Glomerular endothelial cell (primary cell): Measurements from ENCODE around the gene S100A13. TPM values are rescaled to one million over a fixed set of nuclear protein-coding genes. Genes with fewer than 3 reads are reported as not detected.
A peak's percentile ranks its signal among the peaks of the same experiment; 100 is the strongest.
"Not testable (repeated sequence)": the region's sequence is repeated elsewhere in the genome, so short reads cannot be mapped to it uniquely, and the experiment has no call there.

Source experiments
- DNase-seq: peaks from one replicate; pipeline ENCODE4 v3.0.0-alpha.2; 2011; ENCODE audit warnings: low read depth, low spot score; ENCODE audit errors: extremely low read depth
- total RNA-seq: library from RNA; depleted of rRNA; stranded (reverse); fragments of >200 nt; gene quantifications from 2 replicates; pipeline ENCODE4 v1.2.3, GENCODE V29; 2015

S100A13 gene
- total RNA-seq, 1 donor from 2014 or later, result 104 TPM

- DNase-seq, result peak; percentile 94
These were observed 18.3 kb downstream of the S100A13 start for GRCh38 chr1:153608742-153609584.

- DNase-seq, result no peak
These were observed 19.1 kb downstream of the S100A13 start for GRCh38 chr1:153608089-153608682.

- DNase-seq, result no peak
These were observed 19.9 kb downstream of the S100A13 start for GRCh38 chr1:153607381-153607780.

- no peak for DNase-seq
These were observed 21.1 kb downstream of the S100A13 start for GRCh38 chr1:153606194-153606593.

- no peak for DNase-seq
These were observed 24.6 kb downstream of the S100A13 start for GRCh38 chr1:153602749-153603148.

GRCh38 chr1:153599847-153600246 is 27.5 kb downstream of the S100A13 start:
- no peak for DNase-seq

GRCh38 chr1:153598309-153599172 is 28.8 kb downstream of the S100A13 start:
- peak; percentile 70 for DNase-seq

- DNase-seq, result no peak
These were observed 30.1 kb downstream of the S100A13 start for GRCh38 chr1:153597206-153597605.

- DNase-seq, result no peak
These were observed 34.6 kb downstream of the S100A13 start for GRCh38 chr1:153592748-153593147.

GRCh38 chr1:153588482-153588881 is 38.8 kb downstream of the S100A13 start:
- DNase-seq, result no peak

GRCh38 chr1:153588033-153588432 is 39.3 kb downstream of the S100A13 start:
- not testable (repeated sequence) for DNase-seq

GRCh38 chr1:153587314-153587713 is 40.0 kb downstream of the S100A13 start:
- no peak for DNase-seq

- DNase-seq, result no peak
These were observed 41.0 kb downstream of the S100A13 start for GRCh38 chr1:153586347-153586746.

- DNase-seq, result no peak
These were observed 42.3 kb downstream of the S100A13 start for GRCh38 chr1:153585006-153585405.

- DNase-seq, result no peak
These were observed 43.3 kb downstream of the S100A13 start for GRCh38 chr1:153583976-153584375.

- DNase-seq, result not testable (repeated sequence)
These were observed 43.8 kb downstream of the S100A13 start for GRCh38 chr1:153583514-153583913.

GRCh38 chr1:153582836-153583235 is 44.5 kb downstream of the S100A13 start:
- not testable (repeated sequence) for DNase-seq

GRCh38 chr1:153578936-153579335 is 48.4 kb downstream of the S100A13 start:
- no peak for DNase-seq

GRCh38 chr1:153578490-153578889 is 48.8 kb downstream of the S100A13 start:
- DNase-seq, result no peak

GRCh38 chr1:153577624-153578051 is 49.7 kb downstream of the S100A13 start:
- DNase-seq, result no peak

- DNase-seq, result no peak
These were observed 50.2 kb downstream of the S100A13 start for GRCh38 chr1:153577138-153577537.
